C4-2B (cell line): ENCODE measurements around the gene PAM.

Source experiments
- ZFX ChIP-seq: fragments of 450-650 bp; IDR thresholded peaks from 2 replicates; pipeline ENCODE4 v1.6.1; 2017
- TF ChIP-seq, protein P1 (sequence below): fragments of 450-650 bp; conservative IDR thresholded peaks from 2 replicates; pipeline ENCODE4 v1.5.1; 2017; ENCODE audit warnings: mild to moderate bottlenecking

DNA sequence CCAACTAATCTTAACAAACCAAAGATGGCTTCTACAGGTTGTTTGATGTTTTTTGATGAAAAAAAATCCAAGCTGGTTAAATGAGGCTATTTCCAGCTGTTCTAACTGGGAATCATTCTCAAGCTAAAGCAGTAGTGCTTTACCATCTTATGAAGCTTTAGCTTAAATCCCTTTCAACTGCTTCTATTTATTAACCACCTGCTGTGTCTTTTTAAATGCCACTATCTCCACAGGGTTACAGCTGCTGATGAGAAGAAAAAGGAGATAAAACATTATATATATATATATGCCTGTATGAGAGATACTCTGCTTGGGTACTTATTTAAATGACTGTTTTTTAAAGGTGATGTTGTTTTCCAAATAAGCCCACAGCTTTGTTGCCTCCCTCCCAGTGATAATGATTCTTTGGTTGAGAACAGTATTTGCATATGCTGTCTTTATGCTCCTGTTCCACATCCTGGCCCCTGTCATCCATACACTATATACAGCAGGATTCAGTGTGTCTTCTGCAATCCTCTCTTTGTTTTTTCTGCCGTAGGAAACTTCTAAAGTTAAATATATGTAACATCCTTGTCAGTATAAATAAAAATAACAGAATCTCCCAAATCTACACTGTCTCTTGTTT is 164.0 kb downstream of the PAM start:
- TF ChIP-seq, protein P1, sequence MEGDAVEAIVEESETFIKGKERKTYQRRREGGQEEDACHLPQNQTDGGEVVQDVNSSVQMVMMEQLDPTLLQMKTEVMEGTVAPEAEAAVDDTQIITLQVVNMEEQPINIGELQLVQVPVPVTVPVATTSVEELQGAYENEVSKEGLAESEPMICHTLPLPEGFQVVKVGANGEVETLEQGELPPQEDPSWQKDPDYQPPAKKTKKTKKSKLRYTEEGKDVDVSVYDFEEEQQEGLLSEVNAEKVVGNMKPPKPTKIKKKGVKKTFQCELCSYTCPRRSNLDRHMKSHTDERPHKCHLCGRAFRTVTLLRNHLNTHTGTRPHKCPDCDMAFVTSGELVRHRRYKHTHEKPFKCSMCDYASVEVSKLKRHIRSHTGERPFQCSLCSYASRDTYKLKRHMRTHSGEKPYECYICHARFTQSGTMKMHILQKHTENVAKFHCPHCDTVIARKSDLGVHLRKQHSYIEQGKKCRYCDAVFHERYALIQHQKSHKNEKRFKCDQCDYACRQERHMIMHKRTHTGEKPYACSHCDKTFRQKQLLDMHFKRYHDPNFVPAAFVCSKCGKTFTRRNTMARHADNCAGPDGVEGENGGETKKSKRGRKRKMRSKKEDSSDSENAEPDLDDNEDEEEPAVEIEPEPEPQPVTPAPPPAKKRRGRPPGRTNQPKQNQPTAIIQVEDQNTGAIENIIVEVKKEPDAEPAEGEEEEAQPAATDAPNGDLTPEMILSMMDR, result no peak
- TF ChIP-seq ZFX, result no peak
